PC-3 (cell line): Measurements from ENCODE around the gene AKNA. TPM values are rescaled to one million over a fixed set of nuclear protein-coding genes. Genes with fewer than 3 reads are reported as not detected.

Source experiments
- ATAC-seq: fragments of 200-7000 bp; cut with Tn5 transposase; 2 replicates; pipeline ENCODE4 v1.9.1; 2020; ENCODE audit warnings: mild to moderate bottlenecking, moderate library complexity
- BruUV-seq: library from RNA; stranded (reverse); fragments of 400-500 nt; replicated peaks from 2 replicates; lab custom pipeline; 2021; lab: Mats Ljungman, UMichigan
- CTCF ChIA-PET: fragments of 300-600 bp; sonication (Branson Sonifier 250); formaldehyde crosslinking; loops from one replicate; lab custom pipeline; 2022; ENCODE audit warnings: antibody characterized with exemption; lab: Charles Lee
- POLR2A ChIA-PET: fragments of 300-600 bp; sonication (Branson Sonifier 250); formaldehyde crosslinking; loops from one replicate; lab custom pipeline; 2022; ENCODE audit warnings: antibody characterized with exemption; ENCODE audit not compliant: unreplicated experiment; lab: Charles Lee
- DNase-seq: peaks from one replicate; pipeline ENCODE4 v3.0.0-alpha.2; 2015
- H2AFZ ChIP-seq: fragments of 300-600 bp; sonication (generic); 2 replicates; pipeline ENCODE4 v1.6.0; 2016; ENCODE audit warnings: antibody characterized with exemption, low read length
- H3F3A ChIP-seq: fragments of 300-600 bp; sonication (generic); one replicate; pipeline ENCODE4 v1.6.0; 2017; ENCODE audit warnings: antibody characterized with exemption, low read length, control low read depth, mild to moderate bottlenecking; ENCODE audit not compliant: unreplicated experiment
- H3K27ac ChIP-seq: fragments of 300-600 bp; sonication (generic); 2 replicates; pipeline ENCODE4 v1.5.1; 2016; ENCODE audit warnings: mild to moderate bottlenecking, low read length
- H3K27me3 ChIP-seq: fragments of 300-600 bp; sonication (generic); 2 replicates; pipeline ENCODE4 v1.6.1; 2016; ENCODE audit warnings: low read length, mixed read lengths
- H3K36me3 ChIP-seq: fragments of 300-600 bp; sonication (generic); 2 replicates; pipeline ENCODE4 v1.6.1; 2016; ENCODE audit warnings: low read depth, mixed run types, low read length, mixed read lengths
- H3K4me1 ChIP-seq: fragments of 300-600 bp; sonication (generic); 2 replicates; pipeline ENCODE4 v1.5.1; 2016; ENCODE audit warnings: low read length; ENCODE audit not compliant: insufficient read depth
- H3K4me2 ChIP-seq: fragments of 300-600 bp; sonication (generic); 2 replicates; pipeline ENCODE4 v1.6.0; 2016; ENCODE audit warnings: low read length
- H3K4me3 ChIP-seq: fragments of 300-600 bp; sonication (generic); 2 replicates; pipeline ENCODE4 v1.5.1; 2016; ENCODE audit warnings: mild to moderate bottlenecking, low read length, mixed read lengths
- H3K79me2 ChIP-seq: fragments of 300-600 bp; sonication (generic); 2 replicates; pipeline ENCODE4 v1.6.1; 2017; ENCODE audit warnings: low read length, mixed read lengths
- H3K9ac ChIP-seq: fragments of 300-600 bp; sonication (generic); 2 replicates; pipeline ENCODE4 v1.6.0; 2016; ENCODE audit warnings: mild to moderate bottlenecking, low read length
- H3K9me2 ChIP-seq: fragments of 300-600 bp; sonication (generic); replicated peaks from 2 replicates; pipeline ENCODE4 v1.6.1; 2016; ENCODE audit warnings: mixed run types, low read length, mixed read lengths
- H3K9me3 ChIP-seq: fragments of 300-600 bp; sonication (generic); 2 replicates; pipeline ENCODE4 v1.6.1; 2016; ENCODE audit warnings: low read length, mixed read lengths
- H4K20me1 ChIP-seq: fragments of 300-600 bp; sonication (generic); 2 replicates; pipeline ENCODE4 v1.6.1; 2016; ENCODE audit warnings: low read length, mixed read lengths
- CTCF ChIP-seq: fragments of 300-600 bp; sonication (generic); conservative IDR thresholded peaks from 2 replicates; pipeline ENCODE4 v1.5.1; 2017; ENCODE audit warnings: antibody characterized with exemption, low read depth, mild to moderate bottlenecking, low read length
- EZH2 ChIP-seq: fragments of 300-600 bp; sonication (generic); IDR thresholded peaks from one replicate; pipeline ENCODE4 v1.6.1; 2017; ENCODE audit warnings: antibody characterized with exemption, mild to moderate bottlenecking, low read length; ENCODE audit not compliant: unreplicated experiment
- EZH2phosphoT487 ChIP-seq: fragments of 300-600 bp; sonication (generic); IDR thresholded peaks from 2 replicates; pipeline ENCODE4 v1.6.1; 2018; ENCODE audit warnings: mild to moderate bottlenecking, antibody characterized with exemption, low read length, borderline replicate concordance
- intact Hi-C: fragments of 100-400 bp; cut with micrococcal nuclease; formaldehyde crosslinking; loops from 2 replicates; pipeline ENCODE4 v1.9.0; 2023
- total RNA-seq: library from RNA; depleted of rRNA; stranded (reverse); fragments of >200 nt; gene quantifications from 2 replicates; pipeline ENCODE4 v1.2.3, GENCODE V29; 2014

AKNA gene
- total RNA-seq, 1 experiment from 2014 or later, result 9.1 TPM

- POLR2A ChIA-PET, result no interaction called here
- no peaks in the 10 kb centered on the region for H3K9me2 ChIP-seq
- intact Hi-C loops, result no loop called here
- BruUV-seq, result no TSS peak
- ATAC-seq (no peak), DNase-seq (no peak)
- H4K20me1 ChIP-seq, result no peaks in the 10 kb centered on the region
- CTCF ChIA-PET, result no interaction called here
- TF ChIP-seq EZH2 (no peak), EZH2phosphoT487 (no peak), CTCF (no peak)
- H3K27ac ChIP-seq, result no peak overlapping the region
- H2AFZ ChIP-seq, result no peak overlapping the region
- no peaks in the 10 kb centered on the region for H3K9me3 ChIP-seq
- H3K9ac ChIP-seq, result no peak overlapping the region
- H3K36me3 ChIP-seq, result no peaks in the 10 kb centered on the region
- H3K4me2 ChIP-seq, result no peak overlapping the region
- H3F3A ChIP-seq, result no peaks in the 10 kb centered on the region
- H3K4me1 ChIP-seq, result no peaks in the 10 kb centered on the region
- H3K27me3 ChIP-seq, result no peaks in the 10 kb centered on the region
- H3K4me3 ChIP-seq, result no peak overlapping the region
- no peaks in the 10 kb centered on the region for H3K79me2 ChIP-seq
Observed at GRCh38 chr9:114316605-114317230, 71.1 kb downstream of the AKNA start.

DNA sequence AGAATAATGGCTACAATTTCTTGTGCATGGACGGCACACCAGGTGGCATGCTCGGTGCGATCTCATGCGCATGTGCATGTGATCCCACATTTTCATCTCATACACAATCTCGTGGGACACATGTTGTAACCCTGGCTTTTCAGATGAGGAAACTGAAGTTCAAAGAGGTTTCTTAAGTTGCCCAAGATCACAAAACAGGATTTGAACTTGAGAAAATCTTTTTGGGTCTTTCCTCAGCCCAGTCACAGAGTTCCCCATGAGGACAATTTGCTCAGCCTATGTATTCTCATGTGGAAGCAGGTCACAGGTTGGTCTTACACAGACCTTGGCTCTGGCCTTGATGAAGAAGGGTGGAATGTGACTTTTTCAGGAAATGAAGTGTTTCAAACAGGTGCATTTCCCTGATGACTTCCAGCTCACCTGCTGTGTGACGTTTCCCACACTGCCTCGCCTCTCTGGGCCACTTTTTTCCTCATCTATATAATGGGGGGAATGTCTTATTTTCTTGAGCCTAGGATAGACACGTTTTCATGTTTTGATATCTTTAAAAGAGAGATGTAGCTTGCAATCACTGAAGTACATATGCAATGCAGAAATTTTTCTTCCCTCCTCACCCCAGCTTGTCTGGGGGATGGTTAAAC is 71.9 kb downstream of the AKNA start:
- Histone ChIP-seq H2AFZ (no peak overlapping the region), H3K4me1 (no peaks in the 10 kb centered on the region), H3K27ac (no peak overlapping the region), H3K79me2 (no peaks in the 10 kb centered on the region), H3K4me2 (no peak overlapping the region), H3K9ac (no peak overlapping the region), H4K20me1 (no peaks in the 10 kb centered on the region), H3F3A (no peaks in the 10 kb centered on the region), H3K4me3 (no peak overlapping the region), H3K27me3 (no peaks in the 10 kb centered on the region), H3K36me3 (no peaks in the 10 kb centered on the region), H3K9me2 (no peaks in the 10 kb centered on the region), H3K9me3 (no peaks in the 10 kb centered on the region)
- no peak for TF ChIP-seq CTCF
- no peak for TF ChIP-seq EZH2
- no peak for TF ChIP-seq EZH2phosphoT487
- intact Hi-C loops, result no loop called here
- ChIA-PET POLR2A (no interaction called here), CTCF (no interaction called here)
- DNase-seq, result no peak
- BruUV-seq, result no TSS peak
- no peak for ATAC-seq
